Breast epithelium (tissue), 3 donors: ENCODE measurements around the gene GPR155.

Source experiments
- CTCF ChIP-seq, 3 donors: fragments of 450-650 bp; IDR thresholded peaks; one replicate each; pipeline ENCODE4 v1.5.1; 2016 to 2017; ENCODE audit warnings: antibody characterized with exemption in 3 of 3, mild to moderate bottlenecking in 3 of 3, moderate library complexity in 3 of 3
- POLR2A ChIP-seq: fragments of 450-650 bp; IDR thresholded peaks from one replicate; pipeline ENCODE4 v1.6.1; 2016; ENCODE audit warnings: antibody characterized with exemption, mild to moderate bottlenecking, moderate library complexity
- POLR2AphosphoS5 ChIP-seq, 3 donors: sonication (generic); formaldehyde crosslinking; IDR thresholded peaks; one replicate each; pipeline ENCODE4 v1.6.1; 2017; ENCODE audit warnings: antibody characterized with exemption in 3 of 3

DNA sequence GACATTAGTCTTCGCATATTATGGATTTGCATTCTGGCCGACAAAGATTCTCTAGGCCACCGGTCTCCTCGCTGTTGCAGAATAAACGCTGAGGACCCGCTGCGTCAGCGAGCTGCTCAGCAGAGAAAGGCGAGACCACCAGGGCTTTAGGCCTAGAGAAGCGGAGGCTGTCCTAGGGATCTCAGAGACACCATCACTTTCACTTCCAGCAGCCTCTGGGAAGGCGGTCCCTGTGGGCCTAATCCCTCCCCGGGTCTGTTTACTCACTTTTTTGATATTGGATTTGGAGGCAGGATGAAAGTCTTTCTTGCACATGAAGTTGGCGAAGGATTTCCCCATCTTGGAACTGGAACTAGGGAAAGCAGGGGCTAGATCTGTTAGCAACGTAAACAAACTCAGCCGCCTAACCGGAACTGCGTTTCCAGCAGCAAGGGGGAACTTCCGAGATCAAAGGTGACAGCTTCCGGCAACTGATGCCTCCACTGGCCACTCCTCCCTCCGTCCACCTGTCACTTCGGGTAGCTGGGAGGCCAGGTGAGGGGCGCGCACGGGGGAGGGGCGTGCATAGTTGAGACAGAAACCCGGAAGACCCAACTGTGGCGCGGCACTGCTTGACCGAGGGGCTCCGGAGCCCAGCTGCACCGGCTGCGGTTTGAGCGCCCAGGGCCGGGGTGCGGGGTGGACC is 91.4 kb downstream of the GPR155 start, which contains the start of gene SCRN3:
- TF ChIP-seq POLR2A (no peak), CTCF (IDR thresholded peaks at IDR 0.05) (no peak), POLR2AphosphoS5 (IDR thresholded peaks at IDR 0.05) (peak in 2 of 3 donors; percentile 64 to 75)
